ENCODE data around the gene ABCB8. TPM values are rescaled to one million over a fixed set of nuclear protein-coding genes. Genes with fewer than 3 reads are reported as not detected.

Gene ABCB8
- total and polyA plus RNA-seq, 9 of the 15 experiments (the other 6 are each of a cell fraction or from before 2014, with no cell fraction given): 7.6 to 106 (median 36.3) TPM

- TF ChIP-seq ZNF551 (CRISPR knock-in tag; IDR thresholded peaks at IDR 0.05) (no peak), ZNF133 (CRISPR knock-in tag; IDR thresholded peaks at IDR 0.05) (0 out of 2 replicates have a peak, but pooled peaks have one; percentile 45), ELF4 (CRISPR knock-in tag; IDR thresholded peaks at IDR 0.05) (no peak), ZFPM2 (CRISPR knock-in tag; IDR thresholded peaks at IDR 0.05) (no peak), KHSRP (IDR thresholded peaks at IDR 0.05) (no peak), REST (IDR thresholded peaks at IDR 0.05; ENCODE audit: borderline replicate concordance) (peak; percentile 37; the same call in 1 of the 2 replicates), REST (CRISPR knock-in tag; IDR thresholded peaks at IDR 0.05; ENCODE audit: low read depth) (no peak), MEF2A (IDR thresholded peaks at IDR 0.05; ENCODE audit: control insufficient read depth, low read depth, low read length) (no peak), RB1 (IDR thresholded peaks at IDR 0.05; ENCODE audit: low read depth) (peak; percentile 86), GTF3C2 (IDR thresholded peaks at IDR 0.05; ENCODE audit: borderline replicate concordance, extremely low read depth, insufficient read length) (no peak), TRIM24 (IDR thresholded peaks at IDR 0.05) (no peak), LCOR (CRISPR knock-in tag; IDR thresholded peaks at IDR 0.05) (no peak), PTBP1 (IDR thresholded peaks at IDR 0.05; ENCODE audit: low read depth, low read length) (no peak), CREM (IDR thresholded peaks at IDR 0.05; ENCODE audit: low read depth) (0 out of 2 replicates have a peak, but pooled peaks have one; percentile 26), ZSCAN29 (IDR thresholded peaks at IDR 0.05) (no peak), SRSF1 (IDR thresholded peaks at IDR 0.05; ENCODE audit: low read depth, low read length) (no peak), NCOR1 (IDR thresholded peaks at IDR 0.05) (no peak), ZNF436 (CRISPR knock-in tag; IDR thresholded peaks at IDR 0.05) (no peak), YY1 (IDR thresholded peaks at IDR 0.05; ENCODE audit: borderline replicate concordance in 1 of 3, control insufficient read depth in 1 of 3, extremely low read depth in 1 of 3, insufficient read depth in 3 of 3, insufficient read length in 1 of 3, insufficient replicate concordance in 2 of 3, low read depth in 1 of 3, low read length in 2 of 3) (peak in 2 of 3 experiments; percentile 17 to 23)
These were observed 18.8 kb upstream of the ABCB8 start (continued) for GRCh38 chr7:151009327-151010036.

All from K562 (cell line).